Stimulated activated CD4-positive, alpha-beta T cell treated with anti-CD3 and anti-CD28 coated beads, Interleukin-1b, Interleukin-23, amount 100 ng/mL, for 4 hours (primary cell): ENCODE results near the gene ITPRID1.

Source experiments
- DNase-seq, 2 donors: peaks; one replicate each; pipeline ENCODE4 v3.0.0-alpha.2; 2020; ENCODE audit warnings: low read depth in 2 of 2

The ITPRID1 gene

DNA sequence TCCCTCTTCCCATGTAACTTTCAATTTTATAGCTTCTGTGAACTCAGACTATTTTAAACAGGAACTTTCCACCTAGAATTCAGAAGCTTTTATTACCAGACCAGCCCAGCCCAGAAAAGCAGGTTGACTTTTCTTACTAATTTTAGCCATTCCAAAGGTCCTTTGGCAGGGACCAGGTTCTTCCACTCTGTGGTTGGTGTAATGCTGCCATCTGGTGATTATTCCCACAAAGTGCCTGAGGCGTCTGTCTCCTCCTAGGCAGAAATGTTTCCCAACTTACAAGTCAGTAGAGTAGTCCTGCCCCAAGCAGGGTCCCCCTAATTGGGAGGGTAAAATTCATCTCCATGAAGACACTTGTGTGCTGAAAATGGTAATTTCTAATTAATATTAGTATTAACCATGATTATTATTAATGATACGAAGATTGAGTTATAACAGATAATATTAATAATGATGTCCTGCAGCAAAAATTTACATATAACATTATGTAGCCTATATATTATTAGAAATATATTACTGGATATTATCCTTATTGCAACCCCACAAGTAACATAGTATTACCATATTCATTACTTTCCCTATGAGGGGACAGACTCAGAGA is 120.1 kb downstream of the ITPRID1 start:
- DNase-seq = no peak

DNA sequence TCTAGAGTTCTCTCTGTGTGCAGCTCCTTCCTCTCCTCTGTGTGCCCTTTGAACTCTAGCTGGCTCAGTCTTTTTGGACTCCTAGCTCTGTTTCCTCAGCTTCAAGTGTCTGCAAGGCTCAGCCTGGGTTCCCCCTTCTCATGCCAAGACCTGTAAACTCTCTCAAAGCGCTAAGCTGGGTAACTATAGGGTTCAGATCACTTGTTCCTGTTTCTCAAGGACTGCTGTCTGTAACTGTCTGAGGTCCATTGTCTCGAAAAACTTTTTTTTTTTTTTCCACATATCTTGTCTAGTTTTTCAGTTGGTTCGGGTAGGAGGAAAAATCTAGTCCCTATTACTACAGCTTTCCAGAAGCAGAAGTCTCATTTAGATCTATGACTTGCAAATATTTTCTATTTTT is 126.5 kb downstream of the ITPRID1 start:
- DNase-seq = no peak

DNA sequence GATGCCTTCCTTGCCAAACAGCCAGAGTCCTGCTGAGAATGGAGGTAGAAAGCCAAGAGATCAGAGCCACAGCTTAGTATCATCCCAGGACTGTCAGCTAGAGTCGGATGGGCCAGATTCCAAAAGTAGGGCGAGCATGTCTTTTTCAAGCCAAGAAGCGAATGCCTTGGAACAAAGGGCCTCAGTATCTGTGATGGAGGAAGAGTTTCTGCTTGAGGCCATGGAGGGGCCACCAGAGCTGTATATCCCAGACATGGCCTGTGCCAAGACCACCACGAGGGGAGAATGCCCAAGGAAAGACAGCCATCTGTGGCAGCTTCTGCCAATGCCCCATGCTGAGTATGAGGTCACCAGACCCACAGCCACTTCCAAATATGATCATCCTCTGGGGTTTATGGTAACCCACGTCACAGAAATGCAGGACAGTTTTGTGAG is 128.8 kb downstream of the ITPRID1 start:
- DNase-seq = no peak

DNA sequence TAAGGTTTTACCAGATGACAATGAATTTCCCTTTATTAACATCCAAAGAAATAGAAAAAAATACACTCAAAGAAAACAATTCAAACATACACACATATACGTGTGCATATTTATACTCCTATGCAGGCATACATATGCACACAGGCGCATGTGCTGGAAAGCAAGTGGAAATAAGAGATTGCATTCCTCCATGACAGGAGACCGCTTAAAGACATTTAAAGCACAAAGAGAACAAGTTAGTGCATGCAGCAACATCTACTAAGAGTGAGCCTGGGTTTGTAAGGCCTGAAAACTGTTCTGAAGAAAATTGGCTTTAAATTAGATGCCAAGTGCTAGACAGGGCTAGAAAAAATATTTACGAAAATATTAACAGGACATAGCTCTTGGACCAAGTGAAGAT is 133.1 kb downstream of the ITPRID1 start:
- DNase-seq = no peak

DNA sequence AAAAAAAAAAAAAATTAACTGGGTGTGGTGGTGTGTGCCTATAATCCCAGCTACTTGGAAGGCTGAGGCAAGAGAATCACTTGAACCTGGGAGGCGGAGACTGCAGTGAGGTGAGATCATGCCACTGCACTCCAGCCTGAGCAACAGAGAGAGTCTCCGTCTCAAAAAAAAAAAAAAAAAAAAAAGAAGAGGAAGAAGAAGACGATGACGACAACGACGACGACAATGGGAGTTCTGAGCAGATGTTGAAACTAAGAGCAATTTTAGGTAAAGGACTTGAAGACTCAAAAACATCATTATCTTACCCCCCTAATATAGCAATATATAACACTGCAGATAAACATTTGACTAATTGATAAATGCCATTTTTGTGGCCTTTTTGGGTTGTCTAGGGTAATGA is 133.6 kb downstream of the ITPRID1 start:
- no peak for DNase-seq

DNA sequence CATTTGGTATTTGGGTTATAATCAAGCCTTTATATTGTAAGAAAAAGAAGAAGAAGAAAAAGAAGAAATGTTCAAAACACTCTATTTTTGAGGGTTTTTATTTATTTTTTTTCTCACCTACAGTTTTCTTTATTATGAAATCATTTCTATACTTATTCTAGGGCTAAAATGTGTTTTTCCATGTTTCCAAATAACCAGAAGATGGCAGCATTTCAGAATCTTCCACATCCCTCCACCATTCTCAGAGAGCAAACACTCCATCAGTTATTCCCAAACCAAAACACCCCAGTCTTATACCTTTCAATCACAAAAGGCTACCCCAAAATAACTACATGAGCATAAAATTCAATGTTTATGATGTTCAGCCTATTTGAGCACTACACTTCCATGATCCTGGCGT is 134.4 kb downstream of the ITPRID1 start:
- DNase-seq = no peak

DNA sequence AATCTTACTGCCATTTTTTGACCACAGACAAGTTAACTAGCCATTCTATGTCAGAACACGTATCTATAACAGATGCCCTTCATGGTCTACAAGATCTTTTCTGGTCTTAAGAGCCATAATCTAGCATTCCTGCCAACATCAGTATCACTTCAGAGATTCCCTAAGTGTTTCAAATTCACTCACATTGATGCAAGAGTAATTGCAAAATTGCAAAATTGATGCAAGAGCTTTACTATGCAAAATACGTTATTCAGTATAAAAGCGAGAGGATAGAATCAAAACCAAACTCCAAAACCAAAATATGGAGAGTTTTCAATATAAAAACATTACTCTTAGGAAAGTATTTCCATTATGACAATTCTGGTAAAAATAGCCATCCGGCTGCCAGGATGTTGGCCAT is 135.0 kb downstream of the ITPRID1 start:
- no peak for DNase-seq

DNA sequence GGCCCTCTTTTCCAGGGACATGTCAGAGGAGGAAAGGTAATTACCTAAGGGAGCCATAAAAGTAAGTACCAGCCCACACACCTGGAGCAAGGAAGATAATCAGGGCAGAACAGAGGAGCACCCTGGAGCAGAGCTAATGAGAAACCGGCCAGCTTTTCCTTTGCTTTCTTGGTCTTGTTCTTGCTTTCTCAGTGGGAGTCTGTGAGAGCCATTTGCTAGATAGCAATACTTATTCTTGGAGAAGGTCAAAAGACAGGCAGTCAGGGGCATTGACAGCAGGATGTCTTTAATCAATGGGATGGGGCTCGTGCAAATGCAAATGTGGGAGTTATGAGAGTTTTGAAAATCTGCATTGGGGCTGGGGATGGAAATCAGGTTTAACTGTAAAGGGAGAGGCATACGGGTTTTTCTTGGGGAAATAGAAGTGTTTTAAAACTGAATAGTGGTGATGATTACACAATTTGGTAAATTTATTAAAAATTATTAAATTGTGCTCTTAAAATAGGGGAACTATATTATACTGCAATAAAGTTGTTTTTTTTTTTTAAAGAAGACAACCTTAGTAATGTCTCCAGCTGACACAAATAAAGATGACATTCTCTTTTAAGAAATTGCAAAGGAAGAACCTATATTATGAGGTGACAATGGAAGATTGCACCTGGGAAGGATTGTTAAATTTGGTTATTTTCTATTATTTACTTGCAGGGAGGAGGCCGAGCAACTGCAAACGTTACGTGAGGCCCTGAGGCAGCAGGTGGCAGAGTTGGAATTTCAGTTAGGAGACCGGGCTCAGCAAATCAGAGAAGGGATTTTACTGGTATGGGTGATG is 137.6 kb downstream of the ITPRID1 start:
- no peak for DNase-seq

DNA sequence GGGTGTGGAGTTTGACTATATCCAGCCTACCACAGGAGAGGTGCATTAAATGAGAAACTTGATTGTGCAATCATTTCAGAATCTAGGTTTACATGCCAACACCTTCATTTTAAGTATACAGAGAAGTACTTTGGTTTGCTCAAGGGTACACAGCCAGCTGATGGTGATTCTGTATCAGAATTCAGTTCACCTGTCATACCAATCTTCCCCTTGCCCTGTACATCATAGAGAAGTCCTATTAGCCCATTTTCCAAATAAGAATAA is 138.1 kb downstream of the ITPRID1 start:
- no peak for DNase-seq

DNA sequence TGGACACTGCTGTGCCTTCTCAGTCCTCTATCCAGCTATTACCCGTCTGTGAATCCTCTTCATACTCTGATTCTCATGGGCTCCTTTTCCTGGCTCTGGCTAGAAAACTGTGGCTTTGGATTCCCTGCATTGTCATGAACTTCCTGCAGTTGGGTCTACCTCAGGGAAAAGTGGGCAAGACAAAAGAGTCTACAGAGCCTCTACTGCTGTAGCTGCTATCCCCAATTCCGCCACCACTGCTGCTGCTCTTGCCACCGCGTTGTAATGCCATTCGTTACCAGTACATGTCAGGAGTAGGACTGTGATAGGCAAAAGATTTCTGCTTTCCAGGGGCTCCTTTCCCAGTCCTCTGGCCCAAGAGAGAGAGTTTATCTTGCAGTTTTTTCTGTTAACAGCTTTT is 149.2 kb downstream of the ITPRID1 start:
- no peak for DNase-seq

DNA sequence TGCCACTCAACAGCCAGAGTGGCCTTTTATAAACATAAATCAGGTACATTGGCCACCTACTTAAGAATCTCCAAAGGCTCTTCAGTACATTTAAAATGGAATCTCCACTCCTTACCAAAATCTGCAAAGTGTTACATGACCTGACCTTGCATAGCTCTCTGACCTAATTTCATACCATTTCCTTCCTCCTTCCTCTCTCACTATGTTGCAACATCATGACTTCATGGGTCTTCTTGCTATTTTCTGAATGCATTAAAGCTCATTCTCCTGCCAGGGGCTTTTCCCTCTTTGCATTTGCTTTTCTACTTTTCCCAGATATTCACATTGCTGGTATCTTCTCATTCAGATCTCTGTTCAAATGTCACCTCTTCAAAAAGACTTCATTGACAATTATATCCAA is 151.0 kb downstream of the ITPRID1 start:
- no peak for DNase-seq

DNA sequence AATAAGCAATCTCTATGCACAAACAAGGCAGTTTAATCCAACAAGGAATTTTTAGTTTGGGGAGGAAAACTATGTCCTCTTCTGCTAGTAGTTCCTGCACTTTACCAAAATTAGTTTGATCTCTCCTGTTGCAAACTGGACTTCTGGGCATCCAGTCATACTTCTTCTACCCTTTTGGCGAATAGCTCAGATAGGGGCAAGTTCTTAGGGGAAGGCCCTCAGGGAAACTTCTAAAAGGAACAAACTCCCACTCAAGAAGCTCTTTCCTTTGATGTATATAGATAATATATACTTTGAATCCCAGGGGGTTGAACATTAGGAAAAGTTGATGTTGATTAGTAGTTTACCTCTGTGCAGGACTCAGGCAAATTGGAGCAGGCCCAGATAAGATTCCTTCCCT is 151.7 kb downstream of the ITPRID1 start:
- DNase-seq = no peak

DNA sequence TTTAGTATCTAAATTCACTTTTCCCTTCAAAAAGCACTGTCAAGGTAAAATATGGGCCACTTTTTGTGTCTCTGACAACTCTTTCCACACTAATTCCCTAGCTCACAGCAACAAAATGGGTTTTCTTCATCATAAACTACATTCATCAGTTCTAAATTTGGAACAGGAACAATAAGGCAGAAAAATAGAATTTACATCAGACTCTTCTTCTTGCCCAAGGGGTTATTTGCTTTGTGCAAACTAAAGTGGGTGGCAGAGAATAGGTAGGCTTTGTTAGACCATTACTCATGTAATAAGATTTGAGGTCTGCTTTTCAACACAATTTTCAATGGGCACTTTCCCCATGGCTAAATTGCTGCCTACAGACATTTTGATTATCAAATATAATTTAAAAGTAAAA is 155.6 kb downstream of the ITPRID1 start:
- DNase-seq = no peak

DNA sequence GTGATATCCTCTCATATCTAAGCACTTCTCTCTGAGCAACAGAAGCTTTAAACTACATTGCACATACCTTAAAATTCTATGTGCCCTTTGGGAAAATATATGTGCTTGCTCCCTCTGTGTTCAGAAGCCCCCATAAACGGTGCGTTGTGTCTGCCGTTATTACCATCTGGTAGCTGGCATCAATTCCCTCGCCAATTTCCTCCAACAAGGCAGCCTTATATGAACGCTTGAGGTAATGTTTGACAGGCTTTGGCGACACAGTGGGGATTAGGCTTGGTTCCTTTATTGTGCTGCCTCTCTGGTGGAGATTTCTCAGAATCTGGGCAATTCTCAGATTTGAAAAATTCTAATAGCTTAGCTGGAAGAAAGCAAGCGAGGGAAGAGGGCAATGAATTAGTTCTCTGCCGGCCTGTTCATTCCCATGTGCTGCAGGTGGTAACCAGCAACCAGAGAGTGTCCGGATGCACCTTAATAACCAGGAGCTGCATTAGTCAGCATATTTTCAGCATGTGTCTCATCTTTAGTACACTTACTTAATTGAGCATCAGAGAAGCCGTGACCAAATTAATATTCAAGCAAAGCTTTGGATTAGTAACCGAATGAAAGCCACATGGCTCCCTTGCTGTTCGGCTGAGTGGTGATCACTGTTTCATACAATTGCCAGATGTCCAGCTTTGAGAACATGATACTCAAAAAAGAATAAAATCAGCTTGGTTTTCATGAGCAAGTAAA is 165.8 kb downstream of the ITPRID1 start:
- DNase-seq = no peak

DNA sequence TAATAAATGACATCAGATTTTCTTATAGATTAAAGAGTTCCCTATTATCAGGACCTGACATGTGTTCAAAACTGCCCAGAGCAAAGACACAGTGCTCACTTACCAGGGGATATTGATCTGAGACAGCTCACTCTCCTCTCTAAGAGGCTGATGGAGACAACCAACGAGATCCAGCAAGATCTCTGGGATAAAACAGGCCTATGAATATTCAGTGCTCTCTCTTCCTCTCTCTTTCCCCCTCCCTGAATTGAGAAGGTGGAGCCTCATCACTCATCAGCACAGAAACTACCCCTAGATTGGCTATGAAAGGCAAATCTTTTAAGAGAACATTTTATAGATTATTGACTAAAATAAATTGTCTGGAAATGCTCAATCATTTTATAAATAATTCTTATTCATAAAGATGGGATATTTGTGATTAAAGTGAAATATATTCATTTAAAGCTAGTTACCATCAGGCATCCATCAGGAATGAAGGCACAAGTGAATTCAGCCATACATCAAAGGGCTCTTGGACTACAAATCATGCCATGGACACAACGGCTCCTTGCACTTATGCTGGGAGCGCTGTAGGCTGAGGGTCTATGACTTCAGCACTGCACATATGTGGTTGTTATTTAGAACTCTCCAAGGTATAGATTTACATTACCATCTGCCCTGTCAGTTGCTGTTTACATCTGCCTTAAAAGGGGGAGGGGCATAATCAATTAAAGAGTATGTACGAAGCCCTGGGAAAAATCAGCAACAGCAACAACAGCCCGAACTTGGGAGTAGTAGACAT is 169.7 kb downstream of the ITPRID1 start:
- no peak for DNase-seq

DNA sequence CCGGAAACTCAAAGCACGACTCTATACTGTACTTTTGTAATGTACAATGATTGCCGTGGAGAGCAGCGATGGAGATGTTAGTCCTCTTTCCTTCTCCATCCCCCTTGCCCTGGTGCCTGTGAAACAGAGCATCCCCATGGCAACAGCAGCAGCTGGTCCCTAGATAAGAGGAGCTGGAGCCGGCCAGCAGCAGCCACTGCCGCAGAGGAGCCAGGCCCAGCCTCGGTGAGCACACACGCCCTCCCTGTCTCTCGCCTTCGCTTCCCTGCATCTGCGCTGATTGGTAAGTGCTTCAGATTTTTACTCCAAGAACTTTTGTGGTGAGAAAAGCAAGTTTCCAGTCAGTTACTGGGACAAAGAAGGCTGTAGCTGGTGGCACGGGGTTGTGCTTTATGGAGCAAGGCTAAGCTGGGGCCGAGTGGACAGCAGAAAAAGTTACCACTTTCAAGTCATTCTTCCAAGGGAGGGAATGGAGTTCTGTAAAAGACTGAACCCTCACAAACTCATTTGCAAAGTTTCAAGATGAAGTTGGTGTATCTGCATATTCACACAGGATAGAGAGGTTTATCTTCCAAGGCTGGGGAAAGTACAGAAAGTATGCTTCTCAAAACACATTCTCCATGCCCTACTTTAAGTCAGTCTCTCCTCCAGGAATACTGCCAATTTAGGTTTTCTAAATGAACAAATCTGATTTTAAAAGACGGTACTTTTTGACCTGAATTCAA is 173.3 kb downstream of the ITPRID1 start, which contains the start of gene PPP1R17:
TSS of gene PPP1R17 (plus strand) at position 192 of the 725 bp plus-strand sequence. CDS start 5,227 bp downstream, outside the sequence.
- no peak for DNase-seq

DNA sequence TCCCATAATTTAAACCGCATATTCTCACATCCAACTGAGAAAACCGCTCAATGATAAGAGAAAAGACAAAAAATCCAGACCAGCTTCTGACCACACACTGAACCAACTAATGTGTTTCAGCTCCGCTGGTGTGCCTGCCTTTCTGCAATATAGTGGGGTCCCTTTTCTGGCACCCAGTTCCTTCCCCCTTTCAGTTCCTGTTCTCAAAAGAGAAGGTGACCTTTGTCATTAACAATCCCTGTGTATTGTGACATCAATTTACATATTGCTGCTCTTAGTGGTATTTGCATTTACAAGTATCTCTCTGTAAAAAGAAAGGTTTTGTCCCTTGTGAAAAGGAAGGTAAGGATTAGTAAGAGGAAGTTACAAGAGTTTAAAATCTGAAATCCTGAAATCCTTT is 174.5 kb downstream of the ITPRID1 start:
- DNase-seq = no peak

DNA sequence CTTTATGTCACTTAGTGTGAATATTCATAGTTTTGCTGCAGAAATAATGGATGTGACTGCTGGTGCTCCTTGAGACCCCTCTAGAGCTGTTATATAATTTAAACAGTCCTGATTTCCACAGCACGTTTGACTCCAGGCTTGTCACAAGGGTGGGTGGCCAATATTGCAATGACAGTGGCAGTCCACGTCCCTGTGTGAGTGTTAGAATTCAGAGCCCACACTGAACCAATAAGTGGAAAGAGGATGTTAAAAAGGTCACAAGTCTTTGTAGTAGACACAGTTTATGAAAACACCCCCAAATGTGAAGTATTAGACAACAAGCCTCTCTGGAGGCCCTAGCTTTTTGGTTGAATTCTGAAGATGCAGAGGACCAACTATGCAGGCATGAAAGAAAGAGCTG is 175.1 kb downstream of the ITPRID1 start:
- DNase-seq = no peak

DNA sequence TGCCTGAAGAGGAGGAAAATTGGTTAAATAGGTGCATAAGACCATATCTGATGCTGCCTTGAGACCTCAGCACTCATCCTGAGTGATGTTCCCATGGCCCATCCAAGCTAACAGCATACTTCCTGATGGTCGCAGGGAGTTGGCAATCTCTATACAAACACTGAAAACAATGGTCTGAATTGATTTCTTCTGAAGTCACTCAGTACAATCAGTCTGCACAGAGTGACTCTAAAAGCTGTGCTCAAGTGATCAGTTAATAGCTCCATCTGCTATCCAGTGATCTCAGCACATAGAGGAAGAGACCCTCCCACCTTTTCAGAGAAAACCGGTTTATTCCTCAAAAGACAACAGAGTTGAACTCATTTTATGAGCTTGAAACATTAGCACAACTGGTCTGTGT is 177.0 kb downstream of the ITPRID1 start:
- DNase-seq = no peak

DNA sequence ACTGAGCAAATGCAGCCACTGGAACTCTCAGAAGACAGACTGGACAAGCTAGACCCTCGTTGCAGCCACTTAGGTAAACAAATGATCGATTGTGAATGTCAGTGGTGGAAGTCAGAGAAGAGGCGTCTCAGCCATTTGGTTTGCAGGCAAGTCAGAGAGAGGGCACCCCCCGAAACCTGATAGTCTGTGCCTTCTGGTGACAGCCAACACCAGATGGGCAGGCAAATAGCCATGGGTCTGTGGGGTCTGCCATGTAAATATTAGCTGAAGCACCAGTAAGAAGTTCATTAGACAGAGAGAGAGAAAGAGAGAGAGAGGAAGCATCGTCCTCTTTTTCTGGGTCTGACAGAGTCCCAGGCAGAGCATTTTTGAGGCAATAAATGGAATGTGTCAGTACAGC is 178.6 kb downstream of the ITPRID1 start:
- no peak for DNase-seq

DNA sequence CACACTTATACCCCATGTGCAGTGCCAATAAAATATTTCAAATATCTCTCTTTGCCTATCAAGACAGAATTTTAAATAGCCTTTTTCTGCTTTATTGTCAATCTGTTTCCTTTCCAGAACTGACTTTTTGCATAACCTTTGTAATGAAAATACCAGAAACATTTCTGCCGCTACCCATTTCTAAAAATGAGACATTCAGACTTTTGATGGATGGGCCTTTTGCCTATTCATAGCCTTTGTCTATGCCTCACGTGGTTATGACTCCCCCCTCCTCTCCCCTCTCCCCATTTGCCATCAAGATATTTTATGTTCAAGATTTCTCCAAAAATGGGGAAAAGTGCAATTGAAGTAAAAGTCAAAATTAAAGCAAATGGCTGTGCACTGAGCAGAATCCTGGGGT is 179.0 kb downstream of the ITPRID1 start:
- no peak for DNase-seq
